ENCODE data around the gene NCOR1.
"Not testable (repeated sequence)": the region's sequence is repeated elsewhere in the genome, so short reads cannot be mapped to it uniquely, and the experiment has no call there.

The NCOR1 gene

GRCh38 chr17:16201693-16202131 lies 13.6 kb downstream of the NCOR1 start:
- H3K4me1 Mint-ChIP-seq: peaks cover 33 to 72% of the 10 kb centered on the region in 2 donors
- not testable (repeated sequence) for DNase-seq; H3K9me3 Mint-ChIP-seq; ATAC-seq (replicated peaks); H3K27me3 Mint-ChIP-seq
- H3K36me3 Mint-ChIP-seq: peaks cover 8 to 19% of the 10 kb centered on the region in 2 donors
- H3K4me3 Mint-ChIP-seq: peak overlapping the region in 1 of 2 donors; percentile 10
- H3K27ac Mint-ChIP-seq: peak overlapping the region; percentile 47

DNA sequence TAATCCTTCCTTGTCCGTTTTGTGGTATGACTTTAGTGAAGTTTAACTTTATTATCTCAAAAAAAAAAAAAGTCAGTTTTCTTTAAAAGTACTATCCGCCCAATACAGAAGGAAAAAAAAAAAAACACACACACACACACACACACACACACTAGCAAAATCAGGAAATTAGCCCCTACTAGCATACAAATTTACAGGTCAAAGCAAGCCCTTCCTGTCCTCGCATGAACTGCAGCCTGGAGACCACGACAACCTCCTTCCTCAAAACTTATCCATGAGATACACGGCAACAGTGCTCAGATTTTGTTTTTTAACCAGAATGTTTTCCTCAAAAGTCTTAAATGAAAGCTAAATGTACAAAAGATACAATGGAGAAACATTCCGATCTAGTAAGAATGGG lies 16.2 kb downstream of the NCOR1 start:
- DNase-seq: no peak
- Mint-ChIP-seq H3K4me1 (peaks cover 26 to 59% of the 10 kb centered on the region in 2 donors), H3K27ac (peak overlapping the region; percentile 68)

DNA sequence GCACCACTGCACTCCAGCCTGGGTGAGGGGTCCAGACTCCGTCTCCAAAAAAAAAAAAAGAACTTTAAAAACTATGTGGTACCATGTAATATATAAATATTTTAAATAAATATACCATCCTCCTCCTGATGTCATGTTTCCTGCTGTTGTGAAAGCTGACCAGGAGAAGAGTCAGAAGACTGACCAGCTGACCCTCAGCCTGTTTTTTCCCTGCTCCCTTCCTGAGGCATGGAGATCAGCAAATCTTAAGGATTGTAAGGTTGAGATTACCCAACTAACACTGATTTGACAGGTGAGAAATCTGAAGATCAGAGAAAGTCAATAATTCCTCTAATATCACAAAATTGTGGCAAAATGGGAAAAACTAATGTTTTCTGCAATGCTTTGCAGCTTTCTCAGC lies 18.1 kb downstream of the NCOR1 start:
- Mint-ChIP-seq H3K36me3 (peaks cover 22 to 28% of the 10 kb centered on the region in 2 donors), H3K9me3 (no peaks in the 10 kb centered on the region), H3K4me3 (no peak overlapping the region), H3K27ac (no peak overlapping the region), H3K4me1 (peaks cover 21 to 47% of the 10 kb centered on the region in 2 donors), H3K27me3 (no peaks in the 10 kb centered on the region)
- no peak for ATAC-seq (replicated peaks)
- DNase-seq: no peak

More for the DNA sequence above, 16.2 kb downstream of the NCOR1 start:
- ATAC-seq (replicated peaks): no peak
- H3K36me3 Mint-ChIP-seq: peaks cover 11 to 15% of the 10 kb centered on the region in 2 donors
- H3K9me3 Mint-ChIP-seq: no peaks in the 10 kb centered on the region
- peak overlapping the region; percentile 65 to 68 for H3K4me3 Mint-ChIP-seq
- H3K27me3 Mint-ChIP-seq: no peaks in the 10 kb centered on the region

- Mint-ChIP-seq H3K4me1 (peaks cover 12 to 28% of the 10 kb centered on the region in 2 donors), H3K4me3 (peak overlapping the region in 1 of 2 donors; percentile 9), H3K36me3 (peaks cover 40 to 47% of the 10 kb centered on the region in 2 donors), H3K27ac (peak overlapping the region; percentile 70)
- ATAC-seq (replicated peaks); H3K9me3 Mint-ChIP-seq; DNase-seq; H3K27me3 Mint-ChIP-seq: not testable (repeated sequence)
Observed at GRCh38 chr17:16194307-16194835, 21.0 kb downstream of the NCOR1 start.

GRCh38 chr17:16191604-16192003 lies 23.7 kb downstream of the NCOR1 start:
- H3K4me3 Mint-ChIP-seq: no peak overlapping the region
- ATAC-seq (replicated peaks) (no peak), DNase-seq (no peak)
- peaks cover 7 to 32% of the 10 kb centered on the region in 2 donors for H3K4me1 Mint-ChIP-seq
- H3K9me3 Mint-ChIP-seq: no peaks in the 10 kb centered on the region
- no peak overlapping the region for H3K27ac Mint-ChIP-seq
- no peaks in the 10 kb centered on the region for H3K27me3 Mint-ChIP-seq
- peaks cover 38 to 41% of the 10 kb centered on the region in 2 donors for H3K36me3 Mint-ChIP-seq

- Mint-ChIP-seq H3K9me3 (no peaks in the 10 kb centered on the region), H3K4me1 (peaks cover 7 to 32% of the 10 kb centered on the region in 2 donors), H3K36me3 (peaks cover 40 to 42% of the 10 kb centered on the region in 2 donors), H3K4me3 (no peak overlapping the region), H3K27me3 (no peaks in the 10 kb centered on the region), H3K27ac (no peak overlapping the region)
- no peak for DNase-seq
- ATAC-seq (replicated peaks): no peak
Observed at GRCh38 chr17:16190703-16191360, 24.5 kb downstream of the NCOR1 start.

DNA sequence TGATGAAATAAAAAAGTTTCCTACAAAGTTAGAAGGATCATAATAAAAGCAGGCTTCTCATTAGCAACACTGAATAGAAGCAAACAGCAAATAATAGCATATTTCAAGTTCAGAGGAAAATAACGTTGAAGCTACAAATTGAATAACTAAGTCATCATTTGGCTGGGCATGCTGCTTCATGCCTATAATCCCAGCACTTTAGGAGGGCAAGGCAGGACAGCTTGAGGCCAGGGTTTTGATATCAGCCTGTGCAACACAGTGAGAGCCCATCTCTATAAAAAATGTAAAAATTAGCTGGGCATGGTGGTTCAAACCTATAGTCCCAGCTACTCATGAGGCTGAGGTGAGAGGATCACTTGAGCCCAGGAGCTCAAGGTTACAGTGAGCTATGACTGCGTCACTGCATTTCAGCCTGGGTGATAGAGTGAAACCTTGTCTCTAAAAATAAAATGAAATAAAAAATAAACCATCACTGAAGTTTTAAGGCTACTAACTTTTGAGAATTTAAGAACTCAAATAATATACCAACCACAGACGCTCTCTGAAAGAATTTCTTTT lies 25.5 kb downstream of the NCOR1 start:
- peaks cover 46 to 48% of the 10 kb centered on the region in 2 donors for H3K36me3 Mint-ChIP-seq
- H3K27me3 Mint-ChIP-seq: no peaks in the 10 kb centered on the region
- ATAC-seq (replicated peaks) (no peak), DNase-seq (no peak)
- peaks cover 6 to 30% of the 10 kb centered on the region in 2 donors for H3K4me1 Mint-ChIP-seq
- no peaks in the 10 kb centered on the region for H3K9me3 Mint-ChIP-seq
- H3K27ac Mint-ChIP-seq: no peak overlapping the region
- no peak overlapping the region for H3K4me3 Mint-ChIP-seq

DNA sequence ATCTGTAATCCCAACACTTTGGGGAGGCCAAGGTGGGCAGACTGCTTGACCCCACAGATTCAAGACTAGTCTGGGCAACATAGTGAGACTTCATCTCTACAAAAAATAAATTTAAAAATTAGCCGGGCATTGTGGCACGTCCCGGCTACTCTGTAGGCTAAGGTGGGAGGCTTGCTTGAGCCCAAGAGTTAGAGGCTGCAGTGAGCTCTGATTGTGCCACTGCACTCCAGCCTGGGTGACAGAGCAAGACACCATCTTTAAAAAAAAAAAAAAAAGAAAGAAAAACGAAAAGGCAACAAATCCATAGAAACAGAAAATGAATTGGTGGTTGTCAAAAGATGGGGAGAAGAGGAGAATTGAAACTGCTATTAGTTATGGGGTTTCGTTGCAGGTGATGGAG lies 27.7 kb downstream of the NCOR1 start:
- H3K36me3 Mint-ChIP-seq: peaks cover 39 to 48% of the 10 kb centered on the region in 2 donors
- H3K9me3 Mint-ChIP-seq: no peaks in the 10 kb centered on the region
- no peak overlapping the region for H3K27ac Mint-ChIP-seq
- H3K4me3 Mint-ChIP-seq: peak overlapping the region in 1 of 2 donors; percentile 39
- ATAC-seq (replicated peaks) (no peak), DNase-seq (no peak)
- H3K27me3 Mint-ChIP-seq: no peaks in the 10 kb centered on the region
- peaks cover 3 to 35% of the 10 kb centered on the region in 2 donors for H3K4me1 Mint-ChIP-seq

- H3K36me3 Mint-ChIP-seq: peaks cover 38 to 50% of the 10 kb centered on the region in 2 donors
- no peak for ATAC-seq (replicated peaks)
- H3K9me3 Mint-ChIP-seq: peaks cover 0 to 3% of the 10 kb centered on the region in 2 donors
- H3K4me1 Mint-ChIP-seq: peaks cover 5 to 33% of the 10 kb centered on the region in 2 donors
- no peak overlapping the region for H3K27ac Mint-ChIP-seq
- DNase-seq: no peak
- H3K4me3 Mint-ChIP-seq: no peak overlapping the region
- H3K27me3 Mint-ChIP-seq: no peaks in the 10 kb centered on the region
Observed at GRCh38 chr17:16181581-16181980, 33.8 kb downstream of the NCOR1 start.

- DNase-seq (no peak), ATAC-seq (replicated peaks) (no peak)
- Mint-ChIP-seq H3K4me1 (peaks cover 5 to 21% of the 10 kb centered on the region in 2 donors), H3K27ac (no peak overlapping the region), H3K4me3 (no peak overlapping the region), H3K27me3 (no peaks in the 10 kb centered on the region), H3K36me3 (peaks cover 28 to 39% of the 10 kb centered on the region in 2 donors), H3K9me3 (peaks cover 0 to 3% of the 10 kb centered on the region in 2 donors)
Observed at GRCh38 chr17:16178836-16179235, 36.5 kb downstream of the NCOR1 start.

- no peak for ATAC-seq (replicated peaks)
- H3K27me3 Mint-ChIP-seq: no peaks in the 10 kb centered on the region
- no peak for DNase-seq
- peaks cover 0 to 2% of the 10 kb centered on the region in 2 donors for H3K4me1 Mint-ChIP-seq
- H3K4me3 Mint-ChIP-seq: no peak overlapping the region
- peaks cover 0 to 1% of the 10 kb centered on the region in 2 donors for H3K9me3 Mint-ChIP-seq
- H3K36me3 Mint-ChIP-seq: peaks cover 14 to 15% of the 10 kb centered on the region in 2 donors
- H3K27ac Mint-ChIP-seq: no peak overlapping the region
Observed at GRCh38 chr17:16171613-16172012, 43.7 kb downstream of the NCOR1 start.

DNA sequence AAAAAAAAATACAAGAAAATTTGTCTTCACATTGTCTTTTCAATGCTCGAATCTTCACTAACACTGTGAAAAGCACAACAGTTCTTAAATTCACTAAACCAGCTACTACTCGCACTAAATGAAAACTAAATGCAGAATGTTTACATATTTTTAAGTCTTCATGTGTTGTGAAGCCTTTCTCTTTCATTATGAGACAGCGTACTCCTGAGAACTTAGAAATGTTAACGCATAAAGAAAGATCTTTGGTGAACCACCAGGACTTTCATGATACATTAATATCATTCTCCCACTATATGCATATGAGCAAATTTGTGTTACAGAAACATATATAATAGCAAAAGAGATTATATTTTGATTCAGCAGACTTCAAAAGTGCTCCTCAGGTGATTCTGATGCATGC lies 48.6 kb downstream of the NCOR1 start:
- not testable (repeated sequence) for H3K9me3 Mint-ChIP-seq; DNase-seq; H3K27me3 Mint-ChIP-seq; H3K27ac Mint-ChIP-seq; H3K4me3 Mint-ChIP-seq; ATAC-seq (replicated peaks)
- Mint-ChIP-seq H3K36me3 (peaks cover 26 to 30% of the 10 kb centered on the region in 2 donors), H3K4me1 (peaks cover 4 to 23% of the 10 kb centered on the region in 2 donors)

GRCh38 chr17:16158714-16159113 lies 56.6 kb downstream of the NCOR1 start:
- Mint-ChIP-seq H3K27ac (no peak overlapping the region), H3K4me1 (peaks cover 8 to 14% of the 10 kb centered on the region in 2 donors), H3K27me3 (no peaks in the 10 kb centered on the region), H3K4me3 (no peak overlapping the region), H3K36me3 (peaks cover 44 to 56% of the 10 kb centered on the region in 2 donors), H3K9me3 (no peaks in the 10 kb centered on the region)
- ATAC-seq (replicated peaks) (no peak), DNase-seq (no peak)

DNA sequence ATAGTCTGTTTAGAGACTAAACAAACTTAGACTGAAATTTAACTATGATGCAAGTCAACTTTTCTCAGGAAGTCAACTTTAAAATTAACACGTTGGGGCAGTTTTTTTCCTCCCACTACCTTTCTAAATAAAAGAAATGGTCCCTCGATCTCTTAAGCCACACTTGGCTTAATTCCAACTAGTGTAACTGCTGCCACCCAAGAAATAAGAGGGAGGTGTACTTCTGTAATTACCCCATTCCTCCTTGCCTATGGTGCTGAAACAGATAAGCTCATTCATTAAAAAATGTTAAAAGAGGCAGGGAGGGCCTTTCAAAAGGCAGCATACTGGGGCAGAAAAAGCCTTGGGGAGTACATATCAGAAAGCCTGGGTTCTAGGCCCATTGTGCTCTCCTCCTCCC lies 59.8 kb downstream of the NCOR1 start:
- DNase-seq (no peak), ATAC-seq (replicated peaks) (no peak)
- peak overlapping the region; percentile 31 for H3K27ac Mint-ChIP-seq
- peaks cover 5% of the 10 kb centered on the region in 2 donors for H3K4me1 Mint-ChIP-seq
- H3K9me3 Mint-ChIP-seq: no peaks in the 10 kb centered on the region
- H3K27me3 Mint-ChIP-seq: no peaks in the 10 kb centered on the region
- H3K36me3 Mint-ChIP-seq: peaks cover 49 to 58% of the 10 kb centered on the region in 2 donors
- no peak overlapping the region for H3K4me3 Mint-ChIP-seq

DNA sequence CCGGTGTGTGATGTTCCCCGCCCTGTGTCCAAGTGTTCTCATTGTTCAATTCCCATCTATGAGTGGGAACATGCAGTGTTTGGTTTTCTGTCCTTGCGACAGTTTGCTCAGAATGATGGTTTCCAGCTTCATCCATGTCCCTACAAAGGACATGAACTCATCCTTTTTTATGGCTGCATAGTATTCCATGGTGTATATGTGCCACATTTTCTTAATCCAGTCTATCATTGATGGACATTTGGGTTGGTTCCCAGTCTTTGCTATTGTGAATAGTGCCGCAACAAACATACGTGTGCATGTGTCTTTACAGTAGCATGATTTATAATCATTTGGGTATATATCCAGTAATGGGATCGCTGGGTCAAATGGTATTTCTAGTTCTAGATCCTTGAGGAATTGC lies 63.0 kb downstream of the NCOR1 start:
- H3K36me3 Mint-ChIP-seq: peaks cover 51 to 68% of the 10 kb centered on the region in 2 donors
- H3K4me3 Mint-ChIP-seq; ATAC-seq (replicated peaks): not testable (repeated sequence)

More for the DNA sequence above, 63.0 kb downstream of the NCOR1 start:
- H3K27me3 Mint-ChIP-seq, H3K9me3 Mint-ChIP-seq, H3K4me1 Mint-ChIP-seq, H3K27ac Mint-ChIP-seq, DNase-seq: not testable (repeated sequence)
